NB4 (cell line): ENCODE measurements around the gene SEZ6L2.

Experiments used
- CTCF ChIP-seq: IDR thresholded peaks from one replicate; pipeline ENCODE4 v1.5.1; 2012; ENCODE audit warnings: low read depth, low read length
- POLR2A ChIP-seq: IDR thresholded peaks from 2 replicates; pipeline ENCODE4 v1.6.1; 2011; ENCODE audit warnings: mild to moderate bottlenecking; ENCODE audit not compliant: insufficient read length; ENCODE audit errors: extremely low read depth
- TF ChIP-seq, protein P1 (sequence below): IDR thresholded peaks from 2 replicates; pipeline ENCODE4 v1.6.1; 2011; ENCODE audit warnings: low read depth, low read length

DNA sequence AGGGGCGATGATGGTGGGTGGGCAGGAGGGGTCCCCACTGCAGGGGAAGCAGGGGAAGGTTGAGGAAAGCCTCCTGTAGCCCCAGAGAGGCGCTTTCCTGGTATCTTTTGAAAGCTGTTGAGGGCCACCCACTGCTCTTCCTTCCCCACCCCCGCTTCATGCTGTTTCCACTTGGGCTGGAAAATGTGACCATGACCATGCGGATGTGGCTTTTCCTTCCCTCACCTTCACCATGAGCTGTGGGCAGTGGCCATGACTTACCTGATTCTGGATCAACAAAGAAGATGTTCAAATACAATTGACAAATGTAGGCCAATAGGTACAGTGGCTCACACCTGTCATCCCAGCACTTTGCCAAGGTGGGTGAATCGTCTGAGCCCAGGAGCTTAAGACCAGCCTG lies 65.3 kb downstream of the SEZ6L2 start:
- TF ChIP-seq POLR2A, result no peak
- no peak for TF ChIP-seq CTCF
- TF ChIP-seq, protein P1, sequence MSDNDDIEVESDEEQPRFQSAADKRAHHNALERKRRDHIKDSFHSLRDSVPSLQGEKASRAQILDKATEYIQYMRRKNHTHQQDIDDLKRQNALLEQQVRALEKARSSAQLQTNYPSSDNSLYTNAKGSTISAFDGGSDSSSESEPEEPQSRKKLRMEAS, result no peak
